GM12878 (cell line): ENCODE data around the gene GRIA4.

ENCODE experiments used
- CHD1 ChIP-seq: IDR thresholded peaks from 2 replicates; pipeline ENCODE4 v1.6.1; 2012; ENCODE audit warnings: low read depth, low read length, improper control_type of control experiment
- CTCF ChIP-seq, 3 experiments: IDR thresholded peaks in 2 of 3; conservative IDR thresholded peaks in 1 of 3; 2 replicates each; pipeline ENCODE4 v1.5.1; 2011; ENCODE audit warnings: low read depth in 3 of 3, low read length in 3 of 3, mild to moderate bottlenecking in 3 of 3, control low read depth in 2 of 3, moderate library complexity in 2 of 3, inconsistent platforms in 1 of 3, mixed read lengths in 1 of 3; ENCODE audit not compliant: control insufficient read depth in 2 of 3, insufficient read depth in 1 of 3; ENCODE audit errors: extremely low read depth in 1 of 3
- ELK1 ChIP-seq: IDR thresholded peaks from 2 replicates; pipeline ENCODE4 v1.6.1; 2012; ENCODE audit warnings: low read depth, low read length, improper control_type of control experiment
- MXI1 ChIP-seq: fragments of 150-350 bp; IDR thresholded peaks from 2 replicates; pipeline ENCODE4 v1.6.1; 2011; ENCODE audit warnings: low read depth, mild to moderate bottlenecking, inconsistent platforms, low read length, improper control_type of control experiment
- POLR2AphosphoS5 ChIP-seq: IDR thresholded peaks from 2 replicates; pipeline ENCODE4 v1.6.1; 2011; ENCODE audit warnings: mild to moderate bottlenecking, low read length, inconsistent platforms
- TAF1 ChIP-seq: IDR thresholded peaks from 2 replicates; pipeline ENCODE4 v1.6.1; 2011; ENCODE audit warnings: mild to moderate bottlenecking, low read depth, low read length, borderline replicate concordance

DNA sequence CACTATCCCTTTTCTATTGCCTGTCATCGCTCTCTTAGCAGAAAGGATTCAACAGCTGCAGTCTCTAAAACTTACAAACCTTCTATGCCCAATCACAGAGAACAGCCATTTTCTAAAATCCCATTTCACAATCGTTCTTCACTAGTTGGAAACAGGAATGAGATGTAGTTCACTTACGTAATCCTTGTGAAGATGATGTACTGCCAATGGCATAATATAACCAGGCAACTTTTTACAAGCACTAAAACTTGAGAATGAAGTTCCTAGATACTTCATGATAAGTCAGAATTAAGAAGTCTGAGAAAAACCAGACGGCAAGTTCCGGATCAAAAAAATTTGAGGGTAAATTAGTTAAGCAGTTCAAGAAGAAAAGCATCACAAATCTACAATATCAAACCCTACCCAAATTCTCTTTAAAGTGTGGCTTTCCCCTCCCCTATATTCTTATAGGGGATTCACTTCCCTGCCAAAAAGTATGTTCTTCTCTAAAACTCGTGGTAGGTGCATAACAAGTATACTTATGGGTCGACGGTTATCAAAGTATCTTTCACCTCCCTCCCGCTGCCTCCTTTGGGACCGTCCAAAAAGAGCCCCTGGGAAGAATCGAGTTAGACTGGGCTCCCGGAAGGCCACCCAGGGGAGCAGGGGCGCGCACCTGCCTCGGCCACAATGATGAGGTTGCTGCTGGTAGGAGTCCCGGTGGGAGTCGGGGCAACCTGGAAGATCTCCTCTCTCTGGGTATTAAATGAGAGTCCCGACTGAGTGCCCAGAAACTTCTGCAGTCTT lies 411.5 kb downstream of the GRIA4 start:
- TF ChIP-seq TAF1 (peak; percentile 7; the same call in 1 of the 2 replicates), MXI1 (no peak), ELK1 (no peak), POLR2AphosphoS5 (no peak), CTCF (IDR thresholded peaks at IDR 0.05 in 2 of 3, conservative IDR thresholded peaks at IDR 0.05 in 1 of 3; ENCODE audit: control insufficient read depth in 2 of 3, extremely low read depth in 1 of 3, insufficient read depth in 1 of 3, low read depth in 3 of 3, low read length in 3 of 3) (no peak), CHD1 (no peak)
